Measurements from ENCODE around the gene SVOPL. TPM values are rescaled to one million over a fixed set of nuclear protein-coding genes. Genes with fewer than 3 reads are reported as not detected.

Gene SVOPL
- total RNA-seq, 4 donors from 2014 or later = 0.19 to 1.9 (median 0.86) TPM; not detected in 1

DNA sequence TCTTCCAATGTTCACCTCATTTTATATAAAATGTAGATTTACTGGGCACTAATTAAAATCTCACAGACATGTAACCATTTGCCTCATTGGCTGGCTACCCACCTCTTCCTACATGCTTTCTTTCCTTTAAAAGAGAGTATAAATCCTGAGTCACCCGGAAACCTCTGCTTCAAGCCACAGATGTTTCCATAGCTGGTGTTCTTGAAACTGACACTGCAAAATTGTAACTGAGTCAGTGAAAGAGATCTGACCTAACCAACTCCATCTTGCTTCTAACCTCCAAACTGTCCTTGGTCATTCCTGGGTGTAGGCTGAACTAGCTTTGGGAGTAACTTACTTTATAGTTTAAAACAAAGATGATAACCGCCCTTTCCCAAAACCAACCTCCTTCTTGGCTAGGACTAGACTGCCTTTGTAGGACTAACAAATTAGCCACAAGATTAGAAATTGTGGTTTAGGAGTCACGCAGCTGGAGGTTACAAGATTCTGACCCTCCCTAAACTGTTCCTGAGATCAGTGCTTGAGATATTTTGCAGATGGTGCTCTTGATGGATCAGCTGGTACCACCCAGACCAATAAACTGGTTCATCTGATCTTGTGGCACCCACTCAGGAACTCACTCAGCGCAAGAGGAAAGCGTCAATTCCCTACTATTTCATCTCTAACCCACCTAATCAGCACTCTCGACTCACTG, 33.5 kb downstream of the SVOPL start:
- no peak overlapping the region for H3K27ac ChIP-seq
- H3K4me1 ChIP-seq = peaks cover 8% of the 10 kb centered on the region
- peaks cover 3% of the 10 kb centered on the region for H3K9me3 ChIP-seq
- H3K36me3 ChIP-seq = no peaks in the 10 kb centered on the region
- peaks cover 2% of the 10 kb centered on the region for H3K27me3 ChIP-seq
- TF ChIP-seq, protein P1, sequence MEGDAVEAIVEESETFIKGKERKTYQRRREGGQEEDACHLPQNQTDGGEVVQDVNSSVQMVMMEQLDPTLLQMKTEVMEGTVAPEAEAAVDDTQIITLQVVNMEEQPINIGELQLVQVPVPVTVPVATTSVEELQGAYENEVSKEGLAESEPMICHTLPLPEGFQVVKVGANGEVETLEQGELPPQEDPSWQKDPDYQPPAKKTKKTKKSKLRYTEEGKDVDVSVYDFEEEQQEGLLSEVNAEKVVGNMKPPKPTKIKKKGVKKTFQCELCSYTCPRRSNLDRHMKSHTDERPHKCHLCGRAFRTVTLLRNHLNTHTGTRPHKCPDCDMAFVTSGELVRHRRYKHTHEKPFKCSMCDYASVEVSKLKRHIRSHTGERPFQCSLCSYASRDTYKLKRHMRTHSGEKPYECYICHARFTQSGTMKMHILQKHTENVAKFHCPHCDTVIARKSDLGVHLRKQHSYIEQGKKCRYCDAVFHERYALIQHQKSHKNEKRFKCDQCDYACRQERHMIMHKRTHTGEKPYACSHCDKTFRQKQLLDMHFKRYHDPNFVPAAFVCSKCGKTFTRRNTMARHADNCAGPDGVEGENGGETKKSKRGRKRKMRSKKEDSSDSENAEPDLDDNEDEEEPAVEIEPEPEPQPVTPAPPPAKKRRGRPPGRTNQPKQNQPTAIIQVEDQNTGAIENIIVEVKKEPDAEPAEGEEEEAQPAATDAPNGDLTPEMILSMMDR (IDR thresholded peaks at IDR 0.05) = no peak
- TF ChIP-seq EP300 (IDR thresholded peaks at IDR 0.05) (no peak), POLR2A (IDR thresholded peaks at IDR 0.05) (no peak), POLR2AphosphoS5 (IDR thresholded peaks at IDR 0.05) (no peak)
- no peak for DNase-seq (ENCODE audit: low spot score in 2 of 2)
- 82% methylated on average over 6 of the region's 6 CpGs for WGBS
- no peak overlapping the region for H3K4me3 ChIP-seq

DNA sequence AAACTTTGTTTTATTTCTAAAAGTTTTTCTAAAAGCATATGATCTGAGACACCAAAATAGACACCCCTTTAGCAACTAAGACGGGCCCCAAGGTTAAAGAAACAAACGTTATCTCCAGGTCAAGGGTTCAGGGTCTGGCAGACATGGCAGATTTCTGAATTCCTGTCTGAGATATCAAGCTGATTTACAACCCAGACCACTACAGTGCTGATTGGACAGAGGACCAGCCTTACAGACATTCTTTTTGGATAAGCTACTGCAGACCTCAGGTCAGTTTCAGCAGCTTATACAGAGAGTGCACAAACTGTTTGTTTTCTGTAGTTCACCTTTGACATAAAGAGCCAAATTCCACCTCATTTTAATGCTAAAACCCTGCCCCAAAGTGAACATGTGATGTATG, 34.8 kb downstream of the SVOPL start:
- peaks cover 8% of the 10 kb centered on the region for H3K4me1 ChIP-seq
- no peak for TF ChIP-seq EP300 (IDR thresholded peaks at IDR 0.05)
- TF ChIP-seq, protein P1 (IDR thresholded peaks at IDR 0.05) = no peak
- TF ChIP-seq POLR2AphosphoS5 (IDR thresholded peaks at IDR 0.05) = no peak
- TF ChIP-seq POLR2A (IDR thresholded peaks at IDR 0.05) = no peak
- WGBS = 23% methylated on average over 2 of the region's 2 CpGs

DNA sequence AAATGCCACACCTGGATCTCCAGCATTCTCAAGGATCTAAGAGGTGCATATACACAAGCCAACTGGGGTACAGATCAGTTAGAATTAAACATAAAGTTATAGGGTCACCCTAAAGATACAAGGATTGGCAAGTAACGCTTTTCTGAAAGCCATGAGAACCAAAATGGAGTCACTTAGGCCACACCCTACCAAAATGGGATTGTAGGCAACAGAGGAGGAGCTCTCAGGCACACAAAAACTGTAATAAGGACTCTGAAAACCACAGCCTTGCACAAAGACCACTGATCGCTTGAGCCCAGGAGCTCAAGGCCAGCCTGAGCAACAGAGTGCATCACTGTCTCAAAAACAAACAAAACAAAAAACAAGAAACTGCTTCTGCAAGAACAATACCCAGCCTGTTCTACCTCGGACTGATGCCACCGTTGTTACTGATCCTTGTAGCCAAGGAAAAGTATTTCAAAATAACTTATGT, 35.5 kb downstream of the SVOPL start:
- TF ChIP-seq POLR2A (IDR thresholded peaks at IDR 0.05) = no peak
- TF ChIP-seq, protein P1 (IDR thresholded peaks at IDR 0.05) = no peak
- no peak for TF ChIP-seq EP300 (IDR thresholded peaks at IDR 0.05)
- TF ChIP-seq POLR2AphosphoS5 (IDR thresholded peaks at IDR 0.05) = no peak
- DNase-seq (ENCODE audit: low spot score in 2 of 2) = no peak
- no peak overlapping the region for H3K4me3 ChIP-seq

More for the DNA sequence above, 34.8 kb downstream of the SVOPL start:
- Histone ChIP-seq H3K36me3 (no peaks in the 10 kb centered on the region), H3K4me3 (no peak overlapping the region), H3K9me3 (peaks cover 3% of the 10 kb centered on the region), H3K27ac (no peak overlapping the region), H3K27me3 (peaks cover 5% of the 10 kb centered on the region)
- DNase-seq (ENCODE audit: low spot score in 2 of 2) = no peak

DNA sequence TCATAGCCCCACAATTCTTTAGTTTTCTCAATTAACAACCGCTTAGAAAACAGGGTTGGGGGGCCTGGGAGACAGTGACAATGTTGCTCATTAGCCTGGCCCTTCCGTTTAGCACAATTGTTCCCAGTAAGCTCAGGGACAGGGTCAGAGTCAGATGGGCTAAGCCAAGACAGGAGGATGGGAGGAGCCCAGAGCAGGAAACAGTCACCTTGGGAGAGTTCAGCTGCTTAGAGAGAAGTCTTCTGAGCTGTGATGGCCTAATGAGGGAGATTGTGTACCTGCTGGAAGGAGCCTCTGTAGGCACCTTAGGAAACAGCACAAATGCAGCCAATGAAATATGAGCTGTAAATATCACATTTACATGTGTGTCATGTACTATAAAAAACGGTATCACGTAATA, 35.9 kb downstream of the SVOPL start:
- TF ChIP-seq EP300 (IDR thresholded peaks at IDR 0.05) (no peak), POLR2A (IDR thresholded peaks at IDR 0.05) (no peak), POLR2AphosphoS5 (IDR thresholded peaks at IDR 0.05) (no peak)
- TF ChIP-seq, protein P1 (IDR thresholded peaks at IDR 0.05) = no peak
- H3K27ac ChIP-seq = no peak overlapping the region
- peaks cover 8% of the 10 kb centered on the region for H3K4me1 ChIP-seq
- H3K36me3 ChIP-seq = no peaks in the 10 kb centered on the region
- no peak for DNase-seq (ENCODE audit: low spot score in 2 of 2)
- peaks cover 3% of the 10 kb centered on the region for H3K9me3 ChIP-seq
- H3K4me3 ChIP-seq = no peak overlapping the region
- peaks cover 5% of the 10 kb centered on the region for H3K27me3 ChIP-seq
- WGBS = 50% methylated on average over 4 of the region's 4 CpGs

More for the DNA sequence above, 35.5 kb downstream of the SVOPL start:
- Histone ChIP-seq H3K4me1 (peaks cover 8% of the 10 kb centered on the region), H3K36me3 (no peaks in the 10 kb centered on the region), H3K27me3 (peaks cover 5% of the 10 kb centered on the region), H3K9me3 (peaks cover 3% of the 10 kb centered on the region), H3K27ac (no peak overlapping the region)
- WGBS = 70% methylated on average over 4 of the region's 4 CpGs

All from suprapubic skin (tissue), 4 donors.